ENCODE data around the gene VWF.
A peak's percentile ranks its signal among the peaks of the same experiment; 100 is the strongest.
"Not testable (repeated sequence)": the region's sequence is repeated elsewhere in the genome, so short reads cannot be mapped to it uniquely, and the experiment has no call there.

The VWF gene

DNA sequence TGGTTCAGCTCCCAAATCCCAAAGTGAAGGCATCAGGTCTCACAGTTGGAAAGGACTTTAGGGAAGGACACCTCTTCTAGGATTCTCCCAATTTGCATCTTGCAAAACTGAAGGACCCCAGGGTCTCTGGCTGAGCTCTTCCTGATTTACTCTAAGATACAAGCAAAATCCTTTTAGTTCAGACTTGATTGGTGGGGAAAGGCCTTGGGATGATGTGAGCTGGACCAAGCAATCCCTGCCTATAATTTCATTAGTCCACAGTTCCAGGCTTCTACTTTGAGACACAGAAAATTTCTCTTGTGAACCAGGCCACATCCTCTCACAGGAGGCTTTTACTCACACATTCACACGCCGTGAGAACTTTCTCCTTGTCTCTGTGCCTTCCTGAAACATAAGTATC is 23.6 kb upstream of the VWF start:
- DNase-seq, result no peak
- in situ Hi-C loops (cut with MboI; ENCODE audit: low pct_unique_long_range_greater_than_20kb, low sequenced_read_pairs), result no loop called here

DNA sequence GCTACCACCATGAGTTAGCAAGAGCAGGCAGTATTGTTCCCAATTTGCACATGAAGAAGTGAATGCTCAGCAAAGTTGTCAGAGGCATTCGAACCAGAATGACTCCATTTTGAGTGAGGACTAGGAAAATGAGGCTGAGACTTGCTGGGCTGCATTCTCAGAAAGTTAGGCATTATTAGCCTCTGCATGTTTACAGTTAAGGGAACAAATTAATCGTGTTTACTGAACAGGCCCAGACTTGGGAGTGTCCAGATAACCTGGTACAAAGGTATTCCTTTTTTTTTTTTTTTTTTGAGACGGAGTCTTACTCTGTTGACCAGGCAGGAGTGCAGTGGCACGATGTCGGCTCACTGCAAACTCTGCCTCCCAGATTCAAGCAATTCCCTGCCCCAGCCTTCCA is 22.5 kb upstream of the VWF start:
- in situ Hi-C loops (cut with MboI; ENCODE audit: low pct_unique_long_range_greater_than_20kb, low sequenced_read_pairs), result no loop called here
- no peak for DNase-seq

DNA sequence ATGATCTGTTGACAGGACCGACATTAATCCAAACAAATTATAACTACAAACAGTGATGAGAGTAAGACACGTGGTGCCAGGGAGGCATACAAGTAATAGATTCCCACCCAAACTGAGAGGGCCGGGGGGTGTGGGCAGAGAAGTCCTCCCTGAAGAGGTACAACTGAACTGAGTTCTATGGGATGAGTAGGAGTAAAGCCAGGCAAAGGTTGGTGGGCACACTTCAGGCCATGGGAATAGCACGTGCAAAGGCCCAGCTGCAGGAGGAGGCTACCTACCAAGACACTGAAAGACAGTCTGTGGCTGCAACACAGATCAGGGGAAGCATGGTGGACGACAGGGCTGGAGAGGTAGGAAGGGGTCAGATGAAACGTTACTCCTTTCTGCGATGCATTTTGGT is 22.0 kb upstream of the VWF start:
- no peak for DNase-seq
- in situ Hi-C loops (cut with MboI; ENCODE audit: low pct_unique_long_range_greater_than_20kb, low sequenced_read_pairs), result no loop called here

DNA sequence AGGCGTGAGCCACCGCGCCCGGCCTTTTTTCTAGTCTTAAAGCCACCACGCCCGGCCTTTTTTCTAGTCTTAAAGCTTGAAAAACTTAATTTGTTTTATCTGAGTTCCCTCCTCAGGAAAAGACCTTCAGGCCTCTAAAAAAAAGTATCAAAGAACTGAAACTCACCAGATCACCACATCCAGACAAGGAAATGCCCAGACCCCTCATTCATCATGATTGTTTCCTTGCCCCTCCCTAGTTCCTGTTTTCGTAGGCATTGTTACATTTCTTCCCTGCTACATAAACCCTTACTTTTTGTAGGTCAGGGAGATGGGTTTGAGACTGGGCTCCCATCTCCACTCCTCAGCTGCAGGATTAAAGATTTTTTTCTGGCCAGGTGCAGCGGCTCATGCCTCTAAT is 21.1 kb upstream of the VWF start:
- in situ Hi-C loops (cut with MboI; ENCODE audit: low pct_unique_long_range_greater_than_20kb, low sequenced_read_pairs), result no loop called here
- DNase-seq, result peak; percentile 69

DNA sequence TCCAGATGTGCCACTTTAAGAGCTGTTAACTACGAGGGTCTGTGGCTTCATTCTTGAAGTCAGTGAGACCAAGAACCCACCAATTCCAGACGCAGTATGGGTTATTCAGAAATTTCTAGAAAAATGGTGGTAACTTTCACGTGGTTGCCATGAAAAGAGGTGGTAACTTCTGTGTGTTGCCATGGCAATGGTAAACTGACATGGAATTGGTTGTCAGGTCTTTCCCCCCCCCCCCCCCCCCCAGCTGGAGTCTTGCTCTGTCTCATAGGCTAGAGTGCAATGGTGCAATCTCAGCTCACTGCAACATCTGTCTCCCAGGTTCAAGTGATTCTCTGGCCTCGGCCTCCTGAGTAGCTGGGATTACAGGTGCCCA is 18.8 kb upstream of the VWF start:
- DNase-seq, result no peak
- in situ Hi-C loops (cut with MboI; ENCODE audit: low pct_unique_long_range_greater_than_20kb, low sequenced_read_pairs), result no loop called here

DNA sequence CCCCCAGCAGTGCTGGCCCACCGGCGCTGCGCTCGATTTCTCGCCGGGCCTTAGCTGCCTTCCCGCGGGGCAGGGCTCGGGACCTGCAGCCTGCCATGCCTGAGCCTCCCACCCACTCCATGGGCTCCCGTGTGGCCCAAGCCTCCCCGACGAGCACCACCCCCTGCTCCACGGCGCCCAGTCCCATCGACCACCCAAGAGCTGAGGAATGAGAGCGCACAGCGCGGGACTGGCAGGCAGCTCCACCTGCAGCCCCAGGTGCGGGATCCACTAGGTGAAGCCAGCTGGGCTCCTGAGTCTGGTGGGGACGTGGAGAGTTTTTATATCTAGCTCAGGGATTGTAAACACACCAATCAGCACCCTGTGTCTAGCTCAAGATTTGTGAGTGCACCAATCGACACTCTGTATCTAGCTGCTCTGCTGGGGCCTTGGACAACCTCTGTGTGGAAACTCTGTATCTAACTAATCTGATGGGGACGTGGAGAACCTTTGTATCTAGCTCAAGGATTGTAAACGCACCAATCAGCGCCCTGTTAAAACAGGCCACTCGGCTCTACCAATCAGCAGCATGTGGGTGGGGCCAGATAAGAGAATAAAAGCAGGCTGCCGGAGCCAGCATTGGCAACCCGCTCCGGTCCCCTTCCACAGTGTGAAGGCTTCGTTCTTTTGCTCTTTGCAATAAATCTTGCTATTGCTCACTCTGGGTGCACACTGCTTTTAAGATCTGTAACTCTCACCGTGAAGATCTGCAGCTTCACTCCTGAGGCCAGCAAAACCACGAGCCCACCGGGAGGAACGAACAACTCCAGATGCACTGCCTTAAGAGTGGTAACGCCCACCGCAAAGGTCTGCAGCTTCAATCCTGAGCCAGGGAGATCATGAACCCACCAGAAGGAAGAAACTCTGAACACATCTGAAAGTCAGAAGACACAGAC is 18.2 kb upstream of the VWF start:
- DNase-seq; in situ Hi-C loops (cut with MboI; ENCODE audit: low pct_unique_long_range_greater_than_20kb, low sequenced_read_pairs): not testable (repeated sequence)

DNA sequence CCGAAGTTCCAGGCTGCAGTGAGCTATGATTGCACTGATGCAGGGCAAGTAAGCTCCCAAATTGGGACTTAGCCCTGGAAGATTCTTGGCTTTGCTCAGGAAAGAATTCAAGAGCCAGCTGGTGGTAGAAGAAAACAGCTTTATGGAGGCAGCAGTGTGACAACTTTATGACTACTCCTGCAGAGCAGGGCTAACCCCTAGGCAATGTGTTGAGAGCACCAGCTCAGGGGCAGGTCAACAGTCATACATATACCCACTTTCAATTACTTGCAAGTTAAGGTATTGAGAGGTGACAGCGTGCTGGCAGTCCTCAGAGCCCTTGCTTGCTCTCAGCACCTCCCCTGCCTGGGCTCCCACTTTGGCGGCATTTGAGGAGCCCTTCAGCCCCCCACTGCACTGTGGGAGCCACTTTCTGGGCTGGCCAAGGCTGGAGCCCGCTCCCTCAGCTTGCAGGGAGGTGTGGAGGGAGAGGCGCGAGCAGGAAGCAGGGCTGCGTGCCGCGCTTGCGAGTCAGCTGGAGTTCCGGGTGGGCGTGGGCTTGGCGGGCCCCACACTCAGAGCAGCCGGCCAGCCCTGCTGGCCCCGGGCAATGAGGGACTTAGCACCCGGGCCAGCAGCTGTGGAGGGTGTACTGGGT is 17.4 kb upstream of the VWF start:
- DNase-seq; in situ Hi-C loops (cut with MboI; ENCODE audit: low pct_unique_long_range_greater_than_20kb, low sequenced_read_pairs): not testable (repeated sequence)

DNA sequence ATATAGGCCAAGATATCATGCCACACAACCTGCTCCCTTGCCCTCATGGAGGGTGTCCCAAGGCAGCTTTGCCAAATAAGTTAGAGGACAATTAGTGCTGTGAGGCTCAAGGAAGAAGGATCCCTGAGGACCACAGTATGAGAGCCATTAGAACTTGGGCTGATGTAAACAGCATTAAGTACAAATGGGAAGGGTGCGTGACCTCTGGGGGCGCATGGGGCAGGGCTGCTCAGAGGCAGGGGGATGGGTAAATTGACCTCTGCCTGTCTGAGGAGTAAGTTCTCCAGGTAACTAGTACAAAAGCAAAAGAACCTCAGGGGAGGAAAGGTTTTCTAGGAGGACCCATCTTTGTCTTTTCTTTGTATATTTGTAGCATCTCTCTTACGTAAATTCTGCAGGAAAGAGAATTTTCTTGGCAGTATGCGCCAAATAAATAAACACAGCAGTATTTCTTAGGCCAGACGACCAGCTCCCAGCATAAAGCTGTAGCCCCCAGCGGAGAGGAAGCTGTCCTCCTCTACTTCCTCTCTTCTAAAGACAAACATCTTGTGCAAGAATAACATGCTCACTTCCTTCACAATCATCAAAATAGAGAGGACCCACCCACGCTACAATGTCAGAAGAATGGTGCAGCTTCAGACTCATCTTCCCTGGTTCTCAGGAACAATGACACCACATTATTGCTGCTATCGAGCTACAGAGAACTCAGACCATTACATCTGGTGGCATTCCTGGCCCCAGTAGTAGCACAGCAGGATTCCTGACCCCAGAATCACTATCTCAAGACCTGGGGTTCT is 16.4 kb upstream of the VWF start:
- peak; percentile 85 for DNase-seq
- in situ Hi-C loops (cut with MboI; ENCODE audit: low pct_unique_long_range_greater_than_20kb, low sequenced_read_pairs), result no loop called here

DNA sequence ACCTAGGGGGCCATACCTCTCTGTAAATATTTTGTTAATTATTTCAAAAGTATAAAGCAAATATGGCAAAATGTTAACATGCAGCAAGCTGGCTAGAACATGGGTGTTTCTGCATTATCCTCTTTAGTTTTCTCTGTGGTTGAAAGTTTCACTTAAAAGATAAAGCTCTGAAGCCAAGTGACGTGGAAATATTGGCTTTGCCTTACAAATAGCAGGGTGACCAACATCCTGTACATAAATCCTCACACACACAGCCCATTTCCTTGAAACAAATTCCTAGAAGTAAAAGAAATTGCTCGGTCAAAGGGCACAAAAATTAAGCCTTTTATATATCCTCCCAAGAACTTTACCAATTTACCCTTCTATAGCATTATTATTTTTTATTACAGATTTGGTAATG is 10.6 kb upstream of the VWF start:
- in situ Hi-C loops (cut with MboI; ENCODE audit: low pct_unique_long_range_greater_than_20kb, low sequenced_read_pairs), result no loop called here

DNA sequence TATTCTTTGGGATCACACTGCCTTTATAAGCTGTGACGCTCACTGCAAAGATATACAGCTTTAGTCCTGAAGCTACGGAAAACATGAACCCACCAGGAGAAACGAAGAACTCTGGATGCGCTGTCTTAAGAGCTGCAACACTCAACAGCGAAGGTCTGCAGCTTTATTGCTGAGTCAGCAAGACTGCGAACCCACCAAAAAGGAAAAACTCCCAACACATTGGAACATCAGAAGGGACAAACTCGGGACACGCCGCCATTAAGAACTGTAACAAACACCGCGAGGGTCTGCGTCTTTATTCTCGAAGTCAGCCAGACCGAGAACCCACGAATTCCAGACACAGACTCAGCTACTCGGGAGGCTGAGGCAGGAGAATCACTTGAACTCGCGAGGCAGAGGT is 9.2 kb upstream of the VWF start:
- DNase-seq, result no peak
- in situ Hi-C loops (cut with MboI; ENCODE audit: low pct_unique_long_range_greater_than_20kb, low sequenced_read_pairs), result no loop called here

More for the DNA sequence above, 10.6 kb upstream of the VWF start:
- DNase-seq, result no peak

DNA sequence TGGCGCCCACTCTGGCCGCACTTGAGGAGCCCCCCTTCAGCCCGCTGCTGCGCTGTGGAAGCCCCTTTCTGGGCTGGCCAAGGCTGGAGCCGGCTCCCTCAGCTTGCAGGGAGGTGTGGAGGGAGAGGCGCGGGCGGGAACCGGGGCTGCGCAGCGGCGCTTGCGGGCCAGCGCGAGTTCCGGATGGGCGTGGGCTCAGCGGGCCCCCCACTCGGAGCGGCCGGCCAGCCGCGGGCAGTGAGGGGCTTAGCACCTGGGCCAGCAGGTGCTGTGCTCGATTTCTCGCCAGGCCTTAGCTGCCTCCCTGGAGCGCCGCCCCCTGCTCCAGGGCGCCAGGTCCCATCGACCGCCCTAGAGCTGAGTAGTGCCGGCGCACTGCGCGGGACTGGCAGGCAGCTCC is 8.0 kb upstream of the VWF start:
- DNase-seq, result no peak
- in situ Hi-C loops (cut with MboI; ENCODE audit: low pct_unique_long_range_greater_than_20kb, low sequenced_read_pairs), result no loop called here

DNA sequence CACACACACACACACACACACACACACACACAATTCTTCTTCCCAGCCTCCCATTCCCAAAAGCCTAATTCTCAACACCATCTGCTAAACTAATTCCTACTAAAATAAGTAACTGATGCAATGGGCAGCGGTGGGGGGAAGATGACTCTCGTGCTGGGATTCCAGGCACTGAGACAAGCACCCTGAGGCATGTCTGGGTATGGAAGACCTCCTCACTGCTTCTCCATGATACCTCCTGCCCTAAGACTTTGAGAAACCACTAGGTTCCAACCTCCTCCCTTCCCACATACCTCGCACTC is 789 bp upstream of the VWF start:
- in situ Hi-C loops (cut with MboI; ENCODE audit: low pct_unique_long_range_greater_than_20kb, low sequenced_read_pairs), result no loop called here
- no peak for DNase-seq

DNA sequence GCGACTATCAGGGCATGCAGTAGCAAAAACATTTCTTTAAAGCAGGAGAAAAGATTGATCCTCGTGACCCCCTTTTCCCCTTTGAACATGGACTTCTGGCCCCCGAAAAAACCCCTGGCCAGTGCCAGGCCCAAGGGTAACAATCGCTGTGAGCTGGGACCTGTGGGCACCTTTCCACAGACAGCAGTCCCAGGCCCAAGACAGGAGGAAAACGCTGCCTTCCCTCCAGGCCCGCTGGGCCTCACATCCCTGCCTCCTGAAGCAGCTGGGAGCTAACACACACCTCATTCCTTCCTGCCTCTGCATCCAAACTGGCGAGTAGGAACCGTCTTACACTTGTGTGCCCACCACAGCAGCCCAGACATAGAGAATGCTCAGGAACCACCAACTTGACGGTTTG is 1.2 kb downstream of the VWF start:
- in situ Hi-C loops (cut with MboI; ENCODE audit: low pct_unique_long_range_greater_than_20kb, low sequenced_read_pairs), result no loop called here

DNA sequence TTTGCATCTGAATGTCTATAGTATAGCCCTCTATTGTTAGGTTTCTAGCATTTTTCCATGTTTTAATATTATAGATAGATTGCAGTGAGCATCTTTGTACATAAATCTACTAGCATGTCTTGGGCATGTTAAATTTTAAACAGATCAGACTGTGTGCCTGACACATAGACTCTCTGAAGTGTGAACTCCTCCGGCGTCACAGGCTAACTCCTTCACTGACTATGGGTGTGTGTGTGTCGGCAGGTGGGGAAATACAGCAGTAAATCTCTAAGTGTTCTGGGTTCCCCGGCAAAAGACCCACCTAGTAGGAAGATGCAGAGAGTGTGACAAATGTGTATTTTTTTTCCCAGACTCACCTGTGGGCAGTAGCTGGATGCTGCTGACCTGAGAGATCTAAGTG is 2.3 kb downstream of the VWF start:
- DNase-seq, result no peak
- in situ Hi-C loops (cut with MboI; ENCODE audit: low pct_unique_long_range_greater_than_20kb, low sequenced_read_pairs), result no loop called here

More for the DNA sequence above, 1.2 kb downstream of the VWF start:
- DNase-seq, result no peak

DNA sequence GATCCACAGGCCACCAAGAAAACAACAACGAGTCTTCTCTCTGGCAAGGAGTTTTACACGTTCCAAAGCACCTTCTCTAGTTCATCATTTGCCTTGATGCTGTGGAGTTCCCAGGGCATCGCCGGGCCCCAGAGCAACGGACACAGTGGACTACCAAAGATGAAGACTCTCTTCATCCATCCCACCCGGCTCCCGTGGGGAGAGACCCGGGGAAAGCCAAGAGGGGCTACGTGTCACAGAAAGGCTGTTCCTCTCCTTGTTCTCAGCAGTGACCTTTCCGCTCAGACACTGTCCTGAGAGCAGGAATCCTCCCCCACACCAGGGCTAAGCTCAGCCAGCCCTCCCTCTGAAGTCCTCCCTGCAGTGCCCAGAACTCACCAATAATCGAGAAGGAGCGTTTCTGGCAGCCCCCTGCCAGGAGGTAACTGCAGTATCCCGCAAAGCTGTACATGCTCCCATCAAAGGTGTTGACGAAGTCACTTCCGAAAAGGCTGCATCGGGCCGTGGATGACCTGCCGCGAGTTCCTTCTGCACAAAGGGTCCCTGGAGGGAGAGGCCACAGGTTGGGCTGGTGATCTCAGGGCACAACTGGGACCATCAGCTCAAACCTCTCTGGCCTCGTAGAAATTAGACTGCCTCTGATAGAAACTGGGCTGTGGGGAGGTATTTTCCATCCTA is 3.5 kb downstream of the VWF start:
- in situ Hi-C loops (cut with MboI; ENCODE audit: low pct_unique_long_range_greater_than_20kb, low sequenced_read_pairs), result no loop called here
- no peak for DNase-seq

DNA sequence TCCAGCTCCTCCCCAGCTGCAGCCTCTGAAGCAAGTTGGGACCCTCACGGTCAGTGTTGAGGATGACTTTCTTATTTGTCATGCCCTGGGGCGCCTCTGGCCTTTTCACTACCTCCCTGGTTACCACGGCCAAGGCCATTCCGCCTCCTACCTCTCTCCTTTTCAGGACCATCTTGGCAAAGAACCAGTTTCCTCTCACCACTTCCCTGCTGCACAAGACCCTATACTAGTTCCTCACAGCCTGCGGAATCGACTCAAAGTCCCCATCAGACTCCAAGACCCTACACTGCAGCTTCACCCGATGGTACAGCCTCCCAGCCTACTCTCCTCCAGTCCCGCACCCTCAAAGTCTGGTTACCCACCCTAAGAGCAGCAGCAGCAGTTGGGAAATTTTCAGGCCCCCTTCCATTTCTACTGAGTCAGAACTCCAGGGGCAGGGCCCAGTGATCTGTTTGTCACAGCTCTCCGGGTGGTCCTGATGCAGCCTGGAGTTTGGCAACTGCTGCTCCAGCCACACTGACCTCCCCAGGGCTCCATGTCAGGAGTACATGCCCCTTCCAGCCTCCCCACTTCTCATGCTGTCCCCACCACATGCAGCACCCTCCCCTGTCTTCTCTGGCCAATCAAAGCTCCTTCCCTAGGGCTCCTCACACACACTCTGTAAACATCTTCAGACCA is 5.4 kb downstream of the VWF start:
- no peak for DNase-seq
- in situ Hi-C loops (cut with MboI; ENCODE audit: low pct_unique_long_range_greater_than_20kb, low sequenced_read_pairs), result no loop called here

DNA sequence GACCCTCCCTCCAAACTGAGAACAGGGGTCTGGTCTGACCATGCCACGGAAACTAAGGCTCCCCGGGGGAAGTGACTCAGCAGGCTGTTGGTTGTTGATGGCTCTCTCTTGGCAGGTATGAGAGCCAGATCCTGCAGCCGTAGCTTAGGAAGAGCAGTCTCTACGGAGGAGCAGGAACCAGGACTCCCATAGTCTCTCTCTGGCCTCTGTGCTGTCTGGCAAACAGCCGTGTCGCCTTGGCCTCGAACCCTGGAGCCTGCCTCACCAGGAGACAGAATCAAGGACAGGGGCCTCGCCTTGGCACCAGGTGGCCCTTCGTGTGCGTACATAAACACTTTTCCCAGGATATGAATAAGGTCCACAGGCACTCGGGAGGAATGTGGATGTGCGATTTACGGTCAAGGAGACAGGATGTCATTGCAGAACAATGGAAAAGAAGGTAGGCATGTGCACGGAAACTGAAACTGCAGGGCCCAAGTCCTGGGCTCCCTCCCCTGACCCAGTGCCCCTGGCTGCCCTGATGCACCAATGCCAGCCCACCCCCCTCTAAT is 7.9 kb downstream of the VWF start:
- no peak for DNase-seq
- in situ Hi-C loops (cut with MboI; ENCODE audit: low pct_unique_long_range_greater_than_20kb, low sequenced_read_pairs), result no loop called here

DNA sequence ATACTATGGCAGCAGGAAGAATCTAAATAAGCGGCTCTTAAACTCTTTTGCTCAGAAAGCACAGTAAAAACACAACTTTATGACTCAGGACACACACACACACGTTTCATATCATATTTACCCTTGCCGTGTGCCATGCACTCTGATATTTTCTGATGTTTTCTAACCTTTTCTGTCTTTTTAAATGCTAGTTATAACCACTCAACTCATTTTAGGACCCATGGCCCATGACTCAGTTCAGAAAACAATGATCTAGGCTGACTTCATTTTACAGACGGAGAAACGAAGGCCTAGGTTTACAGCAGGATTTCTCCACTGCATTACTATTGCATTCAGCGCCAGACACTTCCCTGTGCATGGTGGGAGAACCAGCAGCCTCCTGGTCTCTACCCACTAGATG is 9.1 kb downstream of the VWF start:
- DNase-seq, result no peak
- in situ Hi-C loops (cut with MboI; ENCODE audit: low pct_unique_long_range_greater_than_20kb, low sequenced_read_pairs), result no loop called here

DNA sequence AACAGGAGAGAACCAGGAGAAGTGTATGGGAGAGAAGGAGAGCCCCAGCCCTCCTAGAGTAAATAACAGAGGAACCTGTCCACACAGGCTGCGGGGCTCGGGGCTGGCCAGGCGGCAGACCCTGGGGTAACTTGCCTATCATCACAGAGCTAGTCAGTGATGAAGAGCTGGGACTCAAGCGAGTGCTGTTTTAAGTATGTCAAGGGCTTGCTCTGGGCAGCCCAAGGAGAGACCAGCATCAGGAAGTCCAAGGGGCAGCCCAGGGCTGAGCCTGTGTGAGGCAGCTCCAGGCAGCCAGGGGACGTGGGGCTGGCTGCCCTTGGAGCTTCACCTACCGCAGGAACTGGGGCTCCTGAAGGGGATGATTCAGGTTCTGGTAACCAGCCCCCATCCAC is 10.0 kb downstream of the VWF start:
- no peak for DNase-seq
- in situ Hi-C loops (cut with MboI; ENCODE audit: low pct_unique_long_range_greater_than_20kb, low sequenced_read_pairs), result no loop called here
